Glutamatergic neuron (in vitro differentiated cells): ENCODE results near the gene FAM124A. TPM values are rescaled to one million over a fixed set of nuclear protein-coding genes. Genes with fewer than 3 reads are reported as not detected.
"Not testable (repeated sequence)": the region's sequence is repeated elsewhere in the genome, so short reads cannot be mapped to it uniquely, and the experiment has no call there.

Experiments used
- DNase-seq: peaks from one replicate; pipeline ENCODE4 v3.0.0; 2022
- H3K27ac Mint-ChIP-seq: one replicate; pipeline ENCODE4 v1.8.0; 2020; ENCODE audit warnings: mild to moderate bottlenecking, mixed read lengths, inconsistent platforms; ENCODE audit not compliant: unreplicated experiment
- H3K27me3 Mint-ChIP-seq: one replicate; pipeline ENCODE4 v1.8.0; 2020; ENCODE audit warnings: mild to moderate bottlenecking, moderate library complexity, mixed read lengths, inconsistent platforms; ENCODE audit not compliant: unreplicated experiment
- H3K36me3 Mint-ChIP-seq: one replicate; pipeline ENCODE4 v1.8.0; 2020; ENCODE audit warnings: mild to moderate bottlenecking, mixed read lengths, inconsistent platforms; ENCODE audit not compliant: unreplicated experiment
- H3K4me1 Mint-ChIP-seq: one replicate; pipeline ENCODE4 v1.8.0; 2020; ENCODE audit warnings: mild to moderate bottlenecking, low read depth, mixed read lengths, inconsistent platforms; ENCODE audit not compliant: unreplicated experiment
- H3K4me3 Mint-ChIP-seq: one replicate; pipeline ENCODE4 v1.8.0; 2020; ENCODE audit warnings: mild to moderate bottlenecking, mixed read lengths, inconsistent platforms; ENCODE audit not compliant: unreplicated experiment
- H3K9me3 Mint-ChIP-seq: one replicate; pipeline ENCODE4 v1.8.0; 2020; ENCODE audit warnings: mild to moderate bottlenecking, moderate library complexity, mixed read lengths, inconsistent platforms; ENCODE audit not compliant: unreplicated experiment
- CTCF ChIP-seq: fragments of 200-600 bp; sonication (generic); IDR thresholded peaks from one replicate; pipeline ENCODE4 v1.5.0; 2021; ENCODE audit not compliant: partially characterized antibody, unreplicated experiment
- total RNA-seq: library from RNA; stranded (reverse); fragmentation: NEBNext Ultra II Directional; extraction: Animal tissue kit (Norgen Biotek cat#: 25700); gene quantifications from one replicate; pipeline ENCODE4 v1.2.1, GENCODE V29; 2021; ENCODE audit not compliant: unreplicated experiment

Gene FAM124A
- total RNA-seq, 1 donor from 2014 or later = 3.7 TPM

GRCh38 chr13:51286135-51287002, 64.2 kb downstream of the FAM124A start:
- DNase-seq = peak; percentile 90
- H3K4me3 Mint-ChIP-seq = no peak overlapping the region
- H3K27ac Mint-ChIP-seq = no peak overlapping the region
- no peaks in the 10 kb centered on the region for H3K27me3 Mint-ChIP-seq
- peaks cover 2% of the 10 kb centered on the region for H3K4me1 Mint-ChIP-seq
- H3K36me3 Mint-ChIP-seq = peaks cover 3% of the 10 kb centered on the region
- TF ChIP-seq CTCF = peak; percentile 86
- H3K9me3 Mint-ChIP-seq = no peaks in the 10 kb centered on the region

- Mint-ChIP-seq H3K9me3 (no peaks in the 10 kb centered on the region), H3K27me3 (no peaks in the 10 kb centered on the region), H3K36me3 (peaks cover 3% of the 10 kb centered on the region), H3K4me1 (peaks cover 9% of the 10 kb centered on the region), H3K27ac (no peak overlapping the region), H3K4me3 (no peak overlapping the region)
- no peak for DNase-seq
- TF ChIP-seq CTCF = no peak
Measured at GRCh38 chr13:51287758-51288157, 65.6 kb downstream of the FAM124A start.

GRCh38 chr13:51288254-51288653, 66.1 kb downstream of the FAM124A start:
- H3K4me1 Mint-ChIP-seq = peaks cover 10% of the 10 kb centered on the region
- not testable (repeated sequence) for DNase-seq, H3K9me3 Mint-ChIP-seq

GRCh38 chr13:51291341-51291740, 69.1 kb downstream of the FAM124A start:
- H3K9me3 Mint-ChIP-seq = no peaks in the 10 kb centered on the region
- peaks cover 3% of the 10 kb centered on the region for H3K36me3 Mint-ChIP-seq
- TF ChIP-seq CTCF = no peak
- H3K4me3 Mint-ChIP-seq = no peak overlapping the region
- no peak overlapping the region for H3K27ac Mint-ChIP-seq
- peaks cover 11% of the 10 kb centered on the region for H3K4me1 Mint-ChIP-seq
- DNase-seq = no peak
- H3K27me3 Mint-ChIP-seq = no peaks in the 10 kb centered on the region

More at GRCh38 chr13:51288254-51288653, 66.1 kb downstream of the FAM124A start:
- not testable (repeated sequence) for H3K4me3 Mint-ChIP-seq, H3K27me3 Mint-ChIP-seq, H3K27ac Mint-ChIP-seq, H3K36me3 Mint-ChIP-seq

GRCh38 chr13:51292000-51292565, 69.9 kb downstream of the FAM124A start:
- Mint-ChIP-seq H3K4me3 (no peak overlapping the region), H3K4me1 (peaks cover 11% of the 10 kb centered on the region), H3K27ac (no peak overlapping the region), H3K27me3 (no peaks in the 10 kb centered on the region), H3K36me3 (peaks cover 3% of the 10 kb centered on the region), H3K9me3 (no peaks in the 10 kb centered on the region)
- DNase-seq = no peak
- TF ChIP-seq CTCF = no peak
